K562 (cell line): ENCODE results near the gene HPSE2. TPM values are rescaled to one million over a fixed set of nuclear protein-coding genes. Genes with fewer than 3 reads are reported as not detected.

Experiments used
- ATAC-seq: fragments of 200-7000 bp; cut with Tn5 transposase; 3 replicates; pipeline ENCODE4 v1.9.1; 2020; ENCODE audit warnings: moderate library complexity
- BruUV-seq: library from RNA; stranded (reverse); fragments of 400-500 nt; replicated peaks from 2 replicates; lab custom pipeline; 2021; lab: Mats Ljungman, UMichigan
- CTCF ChIA-PET: fragments of 300-600 bp; formaldehyde crosslinking; extraction: SDS; loops from one replicate; lab custom pipeline; 2021; ENCODE audit warnings: low intra/inter-chr PET ratio; lab: Yijun Ruan, JAX
- POLR2A ChIA-PET: fragments of 300-600, 350-650 bp; sonication (Branson Sonifier 250); formaldehyde crosslinking; extraction: SDS; loops from one replicate; lab custom pipeline; 2021; ENCODE audit warnings: antibody characterized with exemption, inconsistent platforms; lab: Yijun Ruan, JAX
- DNase-seq, 4 experiments: peaks; one replicate each; pipeline versions ENCODE4 v3.0.0 to v3.0.0-alpha.2; 2011 to 2018; ENCODE audit warnings: low spot score in 3 of 4, mixed read lengths in 3 of 4; ENCODE audit errors: extremely low read depth in 1 of 4
- FAIRE-seq: peaks from 2 replicates; lab custom pipeline; 2011; peaks lifted over from hg19 to GRCh38; lab: Jason Lieb, UNC
- H2AFZ ChIP-seq: 2 replicates; pipeline ENCODE4 v1.6.0; 2011; ENCODE audit warnings: low read depth, low read length, control low read depth, inconsistent platforms
- H3K27ac ChIP-seq: fragments of 200-600 bp; 3 replicates; pipeline ENCODE4 v1.8.0; 2011; ENCODE audit warnings: low read depth, mild to moderate bottlenecking, control low read depth, inconsistent platforms, low read length, moderate library complexity, mixed read lengths; ENCODE audit errors: extremely low read depth
- H3K27me3 ChIP-seq, 2 experiments: fragments of 300-600 bp in 1 of 2; 2 replicates in 1 of 2; 3 replicates in 1 of 2; pipeline versions ENCODE4 v1.6.0 to v1.8.0; 2011; ENCODE audit warnings: inconsistent platforms in 2 of 2, low read length in 2 of 2, mild to moderate bottlenecking in 1 of 2, mixed read lengths in 1 of 2, moderate library complexity in 1 of 2; ENCODE audit not compliant: control insufficient read depth in 2 of 2, insufficient read depth in 2 of 2
- H3K36me3 ChIP-seq: fragments of 300-600 bp; 3 replicates; pipeline ENCODE4 v1.8.0; 2011; ENCODE audit warnings: mild to moderate bottlenecking, low read length, inconsistent platforms; ENCODE audit not compliant: control insufficient read depth, insufficient read depth
- H3K4me1 ChIP-seq, 2 experiments: fragments of 200-600 bp in 1 of 2; replicated peaks in 1 of 2; 2 replicates in 1 of 2; 3 replicates in 1 of 2; pipeline versions ENCODE4 v1.5.1 to v1.8.0; 2011; ENCODE audit warnings: inconsistent platforms in 2 of 2, low read length in 2 of 2, mild to moderate bottlenecking in 1 of 2, mixed read lengths in 1 of 2, moderate library complexity in 1 of 2; ENCODE audit not compliant: control insufficient read depth in 2 of 2, insufficient read depth in 2 of 2
- H3K4me2 ChIP-seq: 2 replicates; pipeline ENCODE4 v1.6.1; 2011; ENCODE audit warnings: low read length, control low read depth, inconsistent platforms, mixed read lengths; ENCODE audit not compliant: insufficient read depth
- H3K4me3 ChIP-seq: fragments of 200-600 bp; sonication (generic), shearing (Covaris generic); 2 replicates; pipeline ENCODE4 v1.5.1; 2016; ENCODE audit warnings: control low read depth, inconsistent platforms
- H3K79me2 ChIP-seq: fragments of 200-600 bp; 3 replicates; pipeline ENCODE4 v1.8.0; 2011; ENCODE audit warnings: low read length, inconsistent platforms; ENCODE audit not compliant: control insufficient read depth, insufficient read depth
- H3K9ac ChIP-seq, 2 experiments: 2 replicates each; pipeline versions ENCODE4 v1.6.0 to v1.6.1; 2011; ENCODE audit warnings: low read depth in 2 of 2, low read length in 2 of 2, control low read depth in 1 of 2, inconsistent platforms in 1 of 2, mild to moderate bottlenecking in 1 of 2, mixed read lengths in 1 of 2; ENCODE audit not compliant: insufficient read depth in 1 of 2
- H3K9me1 ChIP-seq: one replicate; pipeline ENCODE4 v1.6.0; 2011; ENCODE audit warnings: inconsistent platforms, mild to moderate bottlenecking, low read length, moderate library complexity; ENCODE audit not compliant: control insufficient read depth, insufficient read depth
- H3K9me3 ChIP-seq: replicated peaks from 2 replicates; pipeline ENCODE4 v1.5.1; 2011; ENCODE audit warnings: low read depth, low read length, inconsistent platforms; ENCODE audit not compliant: control insufficient read depth, insufficient read depth
- H4K20me1 ChIP-seq: replicated peaks from 2 replicates; pipeline ENCODE4 v1.6.1; 2011; ENCODE audit warnings: low read length, inconsistent platforms, mixed read lengths; ENCODE audit not compliant: control insufficient read depth, insufficient read depth
- CTCF ChIP-seq, 3 experiments: IDR thresholded peaks in 2 of 3; conservative IDR thresholded peaks in 1 of 3; 2 replicates each; pipeline ENCODE4 v1.5.1; 2011 to 2012; ENCODE audit warnings: low read length in 3 of 3, mild to moderate bottlenecking in 3 of 3, control low read depth in 2 of 3, improper control_type of control experiment in 1 of 3, inconsistent platforms in 1 of 3, low read depth in 1 of 3, mixed read lengths in 1 of 3, moderate library complexity in 1 of 3; ENCODE audit not compliant: insufficient read depth in 2 of 3
- MIER1 ChIP-seq: fragments of 450-650 bp; IDR thresholded peaks from 2 replicates; pipeline ENCODE4 v1.6.1; 2016; ENCODE audit warnings: antibody characterized with exemption, mild to moderate bottlenecking, low read depth
- POU5F1 ChIP-seq: fragments of 150-350 bp; IDR thresholded peaks from 2 replicates; pipeline ENCODE4 v1.6.1; 2014; ENCODE audit warnings: borderline replicate concordance, low read length, low read depth, mild to moderate bottlenecking; ENCODE audit not compliant: partially characterized antibody
- RBM25 ChIP-seq: fragments of 200-400 bp; formaldehyde crosslinking; IDR thresholded peaks from 2 replicates; pipeline ENCODE4 v1.6.1; 2018; ENCODE audit warnings: low read length, low read depth, moderate library complexity; ENCODE audit not compliant: severe bottlenecking
- SLC30A9 ChIP-seq: fragments of 250-450 bp; sonication (Bioruptor Pico); IDR thresholded peaks from 2 replicates; pipeline ENCODE4 v1.8.0; 2022; ENCODE audit warnings: mild to moderate bottlenecking, moderate library complexity
- SMARCA4 ChIP-seq: fragments of 450-650 bp; IDR thresholded peaks from 2 replicates; pipeline ENCODE4 v1.6.1; 2016
- WGBS: fragments of 100-300 bp; shearing (Covaris generic); methylation state at CpG from one replicate; pipeline ENCODE4 v1.1.6; 2016; ENCODE audit warnings: low coverage, mixed read lengths; ENCODE audit not compliant: insufficient coverage; ENCODE audit errors: missing lambda C conversion rate; 5-methylcytosine and 5-hydroxymethylcytosine counted together
- in situ Hi-C: fragments of 300-500 bp; cut with MboI; formaldehyde crosslinking; loops from 4 replicates; pipeline ENCODE4 v1.15.0; 2018; ENCODE audit warnings: inconsistent platforms, mixed read lengths
- intact Hi-C: fragments of 100-400 bp; cut with micrococcal nuclease; formaldehyde crosslinking; loops from 2 replicates; pipeline ENCODE4 v1.14.2; 2022
- polyA plus RNA-seq, 8 experiments: library from polyadenylated mRNA; depleted of rRNA in 4 of 8; stranded (reverse) in 5 of 8; unstranded in 3 of 8; fragments of >200 nt; fragmentation: Nextera tagmentation in 2 of 8; fragmentation: Illumina TruSeq in 1 of 8; extraction: Ambion mirVana in 2 of 8; extraction: Trizol in 1 of 8; gene quantifications; 2 replicates each; pipeline versions ENCODE4 v1.2.1 to v1.2.3, GENCODE V29; 2011 to 2014; ENCODE audit warnings: inconsistent platforms in 1 of 8, missing spikeins in 1 of 8
- total RNA-seq, 7 experiments: library from RNA; depleted of rRNA in 6 of 7; stranded (reverse); fragments of >200 nt in 6 of 7; fragmentation: Illumina TruSeq in 2 of 7; extraction: Trizol in 2 of 7; gene quantifications; 2 replicates each; pipeline versions ENCODE4 v1.2.1 to v1.2.3, GENCODE V29; 2011 to 2021; ENCODE audit warnings: low replicate concordance in 1 of 7
- TF ChIP-seq, protein P1 (sequence below), 2 experiments: fragments of 150-350 bp in 1 of 2; IDR thresholded peaks; 2 replicates each; pipeline ENCODE4 v1.6.1; 2012 to 2016; ENCODE audit warnings: low read depth in 2 of 2, low read length in 2 of 2, mild to moderate bottlenecking in 1 of 2, moderate library complexity in 1 of 2
- TF ChIP-seq, protein P2 (sequence below): fragments of 450-650 bp; formaldehyde crosslinking; IDR thresholded peaks from 2 replicates; pipeline ENCODE4 v1.4.0; 2020; ENCODE audit warnings: mild to moderate bottlenecking
- TF ChIP-seq, protein P3 (sequence below): sonication (generic); formaldehyde crosslinking; IDR thresholded peaks from 2 replicates; pipeline ENCODE4 v1.8.1; 2023; ENCODE audit warnings: missing genetic modification reagents, mild to moderate bottlenecking, borderline replicate concordance

The HPSE2 gene
- total and polyA plus RNA-seq, 9 of the 15 experiments (the other 6 are each of a cell fraction or from before 2014, with no cell fraction given) = 0.03 to 0.10 (median 0.04) TPM; not detected in 2

DNA sequence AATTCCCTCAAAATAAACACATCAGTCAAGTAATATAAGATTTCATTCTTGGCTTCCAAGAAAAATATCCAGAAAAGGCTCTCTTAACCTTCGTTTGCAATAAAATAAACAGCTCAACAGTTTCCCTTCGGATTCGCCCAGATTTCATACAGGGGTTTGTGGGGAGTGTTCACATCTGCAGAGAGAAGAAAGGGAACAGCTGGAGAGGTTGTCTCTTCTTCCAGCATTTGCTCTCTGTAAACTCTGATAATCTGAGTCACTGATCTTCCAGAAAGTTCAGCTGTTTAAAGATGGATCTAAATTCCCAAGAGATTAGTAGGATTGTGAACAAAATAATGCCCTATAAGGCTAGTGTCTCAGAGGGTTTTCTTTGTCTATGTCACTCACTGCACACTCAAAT, 277.9 kb downstream of the HPSE2 start:
- in situ Hi-C loops = no loop called here
- intact Hi-C loops = no loop called here
- DNase-seq = no peak
- H3K4me1 ChIP-seq = no peaks in the 10 kb centered on the region; a peak in 1 of 5 replicates
- ATAC-seq = no peak
- no peak overlapping the region for H3K9ac ChIP-seq
- CTCF ChIA-PET = no interaction called here
- H2AFZ ChIP-seq = no peak overlapping the region
- no peaks in the 10 kb centered on the region for H4K20me1 ChIP-seq
- no peaks in the 10 kb centered on the region for H3K79me2 ChIP-seq
- WGBS = 30% methylated on average over 3 of the region's 3 CpGs
- H3K9me1 ChIP-seq = no peaks in the 10 kb centered on the region
- H3K4me3 ChIP-seq = no peak overlapping the region
- H3K27ac ChIP-seq = no peak overlapping the region
- POLR2A ChIA-PET = no interaction called here
- no TSS peak for BruUV-seq
- H3K27me3 ChIP-seq = no peaks in the 10 kb centered on the region
- no peak overlapping the region for H3K4me2 ChIP-seq
- H3K9me3 ChIP-seq = no peaks in the 10 kb centered on the region
- H3K36me3 ChIP-seq = no peaks in the 10 kb centered on the region
- no peak for FAIRE-seq
- TF ChIP-seq MIER1 (no peak), SLC30A9 (CRISPR knock-in tag) (no peak), RBM25 (no peak), CTCF (IDR thresholded peaks at IDR 0.05 in 2 of 3, conservative IDR thresholded peaks at IDR 0.05 in 1 of 3; ENCODE audit: insufficient read depth in 2 of 3, low read depth in 1 of 3, low read length in 3 of 3) (no peak), POU5F1 (no peak), SMARCA4 (no peak)
- TF ChIP-seq, protein P1, sequence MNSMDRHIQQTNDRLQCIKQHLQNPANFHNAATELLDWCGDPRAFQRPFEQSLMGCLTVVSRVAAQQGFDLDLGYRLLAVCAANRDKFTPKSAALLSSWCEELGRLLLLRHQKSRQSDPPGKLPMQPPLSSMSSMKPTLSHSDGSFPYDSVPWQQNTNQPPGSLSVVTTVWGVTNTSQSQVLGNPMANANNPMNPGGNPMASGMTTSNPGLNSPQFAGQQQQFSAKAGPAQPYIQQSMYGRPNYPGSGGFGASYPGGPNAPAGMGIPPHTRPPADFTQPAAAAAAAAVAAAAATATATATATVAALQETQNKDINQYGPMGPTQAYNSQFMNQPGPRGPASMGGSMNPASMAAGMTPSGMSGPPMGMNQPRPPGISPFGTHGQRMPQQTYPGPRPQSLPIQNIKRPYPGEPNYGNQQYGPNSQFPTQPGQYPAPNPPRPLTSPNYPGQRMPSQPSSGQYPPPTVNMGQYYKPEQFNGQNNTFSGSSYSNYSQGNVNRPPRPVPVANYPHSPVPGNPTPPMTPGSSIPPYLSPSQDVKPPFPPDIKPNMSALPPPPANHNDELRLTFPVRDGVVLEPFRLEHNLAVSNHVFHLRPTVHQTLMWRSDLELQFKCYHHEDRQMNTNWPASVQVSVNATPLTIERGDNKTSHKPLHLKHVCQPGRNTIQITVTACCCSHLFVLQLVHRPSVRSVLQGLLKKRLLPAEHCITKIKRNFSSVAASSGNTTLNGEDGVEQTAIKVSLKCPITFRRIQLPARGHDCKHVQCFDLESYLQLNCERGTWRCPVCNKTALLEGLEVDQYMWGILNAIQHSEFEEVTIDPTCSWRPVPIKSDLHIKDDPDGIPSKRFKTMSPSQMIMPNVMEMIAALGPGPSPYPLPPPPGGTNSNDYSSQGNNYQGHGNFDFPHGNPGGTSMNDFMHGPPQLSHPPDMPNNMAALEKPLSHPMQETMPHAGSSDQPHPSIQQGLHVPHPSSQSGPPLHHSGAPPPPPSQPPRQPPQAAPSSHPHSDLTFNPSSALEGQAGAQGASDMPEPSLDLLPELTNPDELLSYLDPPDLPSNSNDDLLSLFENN (IDR thresholded peaks at IDR 0.05; ENCODE audit: low read depth in 2 of 2, low read length in 2 of 2) = no peak
- TF ChIP-seq, protein P2, sequence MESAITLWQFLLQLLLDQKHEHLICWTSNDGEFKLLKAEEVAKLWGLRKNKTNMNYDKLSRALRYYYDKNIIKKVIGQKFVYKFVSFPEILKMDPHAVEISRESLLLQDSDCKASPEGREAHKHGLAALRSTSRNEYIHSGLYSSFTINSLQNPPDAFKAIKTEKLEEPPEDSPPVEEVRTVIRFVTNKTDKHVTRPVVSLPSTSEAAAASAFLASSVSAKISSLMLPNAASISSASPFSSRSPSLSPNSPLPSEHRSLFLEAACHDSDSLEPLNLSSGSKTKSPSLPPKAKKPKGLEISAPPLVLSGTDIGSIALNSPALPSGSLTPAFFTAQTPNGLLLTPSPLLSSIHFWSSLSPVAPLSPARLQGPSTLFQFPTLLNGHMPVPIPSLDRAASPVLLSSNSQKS (CRISPR knock-in tag) = no peak
- TF ChIP-seq, protein P3, sequence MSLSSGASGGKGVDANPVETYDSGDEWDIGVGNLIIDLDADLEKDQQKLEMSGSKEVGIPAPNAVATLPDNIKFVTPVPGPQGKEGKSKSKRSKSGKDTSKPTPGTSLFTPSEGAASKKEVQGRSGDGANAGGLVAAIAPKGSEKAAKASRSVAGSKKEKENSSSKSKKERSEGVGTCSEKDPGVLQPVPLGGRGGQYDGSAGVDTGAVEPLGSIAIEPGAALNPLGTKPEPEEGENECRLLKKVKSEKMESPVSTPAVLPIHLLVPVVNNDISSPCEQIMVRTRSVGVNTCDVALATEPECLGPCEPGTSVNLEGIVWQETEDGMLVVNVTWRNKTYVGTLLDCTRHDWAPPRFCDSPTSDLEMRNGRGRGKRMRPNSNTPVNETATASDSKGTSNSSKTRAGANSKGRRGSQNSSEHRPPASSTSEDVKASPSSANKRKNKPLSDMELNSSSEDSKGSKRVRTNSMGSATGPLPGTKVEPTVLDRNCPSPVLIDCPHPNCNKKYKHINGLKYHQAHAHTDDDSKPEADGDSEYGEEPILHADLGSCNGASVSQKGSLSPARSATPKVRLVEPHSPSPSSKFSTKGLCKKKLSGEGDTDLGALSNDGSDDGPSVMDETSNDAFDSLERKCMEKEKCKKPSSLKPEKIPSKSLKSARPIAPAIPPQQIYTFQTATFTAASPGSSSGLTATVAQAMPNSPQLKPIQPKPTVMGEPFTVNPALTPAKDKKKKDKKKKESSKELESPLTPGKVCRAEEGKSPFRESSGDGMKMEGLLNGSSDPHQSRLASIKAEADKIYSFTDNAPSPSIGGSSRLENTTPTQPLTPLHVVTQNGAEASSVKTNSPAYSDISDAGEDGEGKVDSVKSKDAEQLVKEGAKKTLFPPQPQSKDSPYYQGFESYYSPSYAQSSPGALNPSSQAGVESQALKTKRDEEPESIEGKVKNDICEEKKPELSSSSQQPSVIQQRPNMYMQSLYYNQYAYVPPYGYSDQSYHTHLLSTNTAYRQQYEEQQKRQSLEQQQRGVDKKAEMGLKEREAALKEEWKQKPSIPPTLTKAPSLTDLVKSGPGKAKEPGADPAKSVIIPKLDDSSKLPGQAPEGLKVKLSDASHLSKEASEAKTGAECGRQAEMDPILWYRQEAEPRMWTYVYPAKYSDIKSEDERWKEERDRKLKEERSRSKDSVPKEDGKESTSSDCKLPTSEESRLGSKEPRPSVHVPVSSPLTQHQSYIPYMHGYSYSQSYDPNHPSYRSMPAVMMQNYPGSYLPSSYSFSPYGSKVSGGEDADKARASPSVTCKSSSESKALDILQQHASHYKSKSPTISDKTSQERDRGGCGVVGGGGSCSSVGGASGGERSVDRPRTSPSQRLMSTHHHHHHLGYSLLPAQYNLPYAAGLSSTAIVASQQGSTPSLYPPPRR = no peak
- TF ChIP-seq, all 486 proteins: peak for 0
